HEK293 (cell line): ENCODE measurements around the gene NHLRC1.

Experiments used
- CTCF ChIA-PET: fragments of 350-600 bp; formaldehyde crosslinking; extraction: SDS; loops from one replicate; lab custom pipeline; 2021; ENCODE audit warnings: antibody characterized with exemption; lab: Yijun Ruan, JAX
- POLR2A ChIA-PET: fragments of 300-600 bp; formaldehyde crosslinking; extraction: SDS; loops from one replicate; lab custom pipeline; 2020; ENCODE audit warnings: antibody characterized with exemption, inconsistent platforms; lab: Yijun Ruan, JAX
- H3K27ac ChIP-seq: fragments of 200-500 bp; sonication (Bioruptor generic); 2 replicates; pipeline ENCODE4 v1.5.1; 2014; ENCODE audit warnings: low read depth, low read length, control low read depth, inconsistent platforms; ENCODE audit errors: extremely low read depth
- H3K36me3 ChIP-seq, 2 experiments: fragments of 200-500 bp in 1 of 2; sonication (Bioruptor generic) in 1 of 2; 1 replicate in 1 of 2; 2 replicates in 1 of 2; pipeline ENCODE4 v1.5.1; 2014 to 2017; ENCODE audit warnings: inconsistent platforms in 2 of 2, low read length in 2 of 2; ENCODE audit not compliant: control insufficient read depth in 2 of 2, insufficient read depth in 1 of 2
- H3K4me1 ChIP-seq: fragments of 200-500 bp; sonication (Bioruptor generic); 2 replicates; pipeline ENCODE4 v1.5.1; 2014; ENCODE audit warnings: mild to moderate bottlenecking, low read length, inconsistent platforms; ENCODE audit not compliant: control insufficient read depth, insufficient read depth
- H3K4me3 ChIP-seq: 2 replicates; pipeline ENCODE4 v1.5.1; 2011; ENCODE audit warnings: low read depth, mild to moderate bottlenecking, control low read depth, low read length, moderate library complexity
- H3K9me3 ChIP-seq: fragments of 200-500 bp; sonication (Bioruptor generic); 2 replicates; pipeline ENCODE4 v1.5.1; 2014; ENCODE audit warnings: low read depth, low read length, inconsistent platforms; ENCODE audit not compliant: control insufficient read depth, insufficient read depth
- AEBP2 ChIP-seq: fragments of 450-650 bp; formaldehyde crosslinking; IDR thresholded peaks from 2 replicates; pipeline ENCODE4 v1.5.1; 2016; ENCODE audit warnings: missing biosample characterization, missing genetic modification characterization, borderline replicate concordance
- ATF2 ChIP-seq: fragments of 450-650 bp; formaldehyde crosslinking; IDR thresholded peaks from 2 replicates; pipeline ENCODE4 v1.5.1; 2016; ENCODE audit warnings: missing biosample characterization, missing genetic modification characterization, low read depth
- GFI1B ChIP-seq: fragments of 450-650 bp; formaldehyde crosslinking; IDR thresholded peaks from 2 replicates; pipeline ENCODE4 v1.5.1; 2016; ENCODE audit warnings: missing biosample characterization, missing genetic modification characterization
- KLF10 ChIP-seq: fragments of 450-650 bp; IDR thresholded peaks from 2 replicates; pipeline ENCODE4 v1.5.1; 2018; ENCODE audit warnings: missing biosample characterization, mild to moderate bottlenecking, missing genetic modification characterization
- KLF9 ChIP-seq: fragments of 450-650 bp; formaldehyde crosslinking; IDR thresholded peaks from 2 replicates; pipeline ENCODE4 v1.5.1; 2016; ENCODE audit warnings: missing biosample characterization, missing genetic modification characterization, low read depth
- REST ChIP-seq: fragments of 450-650 bp; formaldehyde crosslinking; IDR thresholded peaks from 2 replicates; pipeline ENCODE4 v1.5.1; 2016; ENCODE audit warnings: missing biosample characterization, missing genetic modification characterization
- TCF7L2 ChIP-seq: IDR thresholded peaks from 2 replicates; pipeline ENCODE4 v1.6.1; 2011; ENCODE audit warnings: low read depth, mild to moderate bottlenecking, inconsistent platforms, low read length, moderate library complexity, borderline replicate concordance
- ZBTB11 ChIP-seq: fragments of 450-650 bp; formaldehyde crosslinking; conservative IDR thresholded peaks from 2 replicates; pipeline ENCODE4 v1.5.1; 2016; ENCODE audit warnings: low read depth, missing biosample characterization, missing genetic modification characterization
- ZEB2 ChIP-seq: fragments of 450-650 bp; formaldehyde crosslinking; IDR thresholded peaks from 2 replicates; pipeline ENCODE4 v1.5.1; 2016; ENCODE audit warnings: missing biosample characterization, missing genetic modification characterization
- ZFP37 ChIP-seq: fragments of 450-650 bp; formaldehyde crosslinking; IDR thresholded peaks from 2 replicates; pipeline ENCODE4 v1.5.1; 2016; ENCODE audit warnings: missing biosample characterization, missing genetic modification characterization
- ZNF202 ChIP-seq: fragments of 450-650 bp; formaldehyde crosslinking; IDR thresholded peaks from 2 replicates; pipeline ENCODE4 v1.5.1; 2016; ENCODE audit warnings: missing biosample characterization, missing genetic modification characterization, borderline replicate concordance
- ZNF223 ChIP-seq: fragments of 450-650 bp; formaldehyde crosslinking; IDR thresholded peaks from 2 replicates; pipeline ENCODE4 v1.5.1; 2016; ENCODE audit warnings: missing biosample characterization, missing genetic modification characterization
- ZNF266 ChIP-seq: fragments of 450-650 bp; formaldehyde crosslinking; IDR thresholded peaks from 2 replicates; pipeline ENCODE4 v1.5.1; 2016; ENCODE audit warnings: missing biosample characterization, missing genetic modification characterization, low read depth
- ZNF324 ChIP-seq: fragments of 450-650 bp; formaldehyde crosslinking; IDR thresholded peaks from 2 replicates; pipeline ENCODE4 v1.5.1; 2016; ENCODE audit warnings: missing biosample characterization, missing genetic modification characterization
- ZNF354C ChIP-seq: fragments of 450-650 bp; formaldehyde crosslinking; IDR thresholded peaks from 2 replicates; pipeline ENCODE4 v1.5.1; 2016; ENCODE audit warnings: missing biosample characterization, missing genetic modification characterization, low read depth, borderline replicate concordance
- ZNF404 ChIP-seq: fragments of 450-650 bp; formaldehyde crosslinking; IDR thresholded peaks from 2 replicates; pipeline ENCODE4 v1.5.1; 2017; ENCODE audit warnings: missing biosample characterization, missing genetic modification characterization
- ZNF510 ChIP-seq: fragments of 450-650 bp; formaldehyde crosslinking; IDR thresholded peaks from 2 replicates; pipeline ENCODE4 v1.5.1; 2018; ENCODE audit warnings: mild to moderate bottlenecking, missing genetic modification characterization, missing biosample characterization; ENCODE audit not compliant: insufficient replicate concordance
- ZNF514 ChIP-seq: fragments of 450-650 bp; formaldehyde crosslinking; IDR thresholded peaks from 2 replicates; pipeline ENCODE4 v1.5.1; 2016; ENCODE audit warnings: missing biosample characterization, missing genetic modification characterization
- ZNF521 ChIP-seq: fragments of 450-650 bp; formaldehyde crosslinking; IDR thresholded peaks from 2 replicates; pipeline ENCODE4 v1.5.1; 2017; ENCODE audit warnings: missing biosample characterization, mild to moderate bottlenecking, missing genetic modification characterization
- ZNF555 ChIP-seq: fragments of 450-650 bp; formaldehyde crosslinking; conservative IDR thresholded peaks from 2 replicates; pipeline ENCODE4 v1.5.1; 2017; ENCODE audit warnings: missing biosample characterization, mild to moderate bottlenecking, missing genetic modification characterization, inconsistent platforms
- ZNF558 ChIP-seq: fragments of 450-650 bp; formaldehyde crosslinking; IDR thresholded peaks from 2 replicates; pipeline ENCODE4 v1.5.1; 2016; ENCODE audit warnings: missing biosample characterization, missing genetic modification characterization
- ZNF560 ChIP-seq: fragments of 450-650 bp; formaldehyde crosslinking; IDR thresholded peaks from 2 replicates; pipeline ENCODE4 v1.5.1; 2017; ENCODE audit warnings: missing biosample characterization, missing genetic modification characterization, borderline replicate concordance
- ZSCAN4 ChIP-seq: fragments of 450-650 bp; formaldehyde crosslinking; IDR thresholded peaks from 2 replicates; pipeline ENCODE4 v1.5.1; 2017; ENCODE audit warnings: missing biosample characterization, missing genetic modification characterization
- ZXDB ChIP-seq: fragments of 450-650 bp; formaldehyde crosslinking; IDR thresholded peaks from 2 replicates; pipeline ENCODE4 v1.5.1; 2016; ENCODE audit warnings: missing biosample characterization, missing genetic modification characterization

The NHLRC1 gene

GRCh38 chr6:18151391-18151790, 28.9 kb upstream of the NHLRC1 start (continued):
- peak; percentile 78 for TF ChIP-seq ZBTB11 (tag by site-specific recombination)
- peak; percentile 76 for TF ChIP-seq ZNF266 (tag by site-specific recombination)
- 0 out of 2 replicates have a peak, but pooled peaks have one; percentile 67 for TF ChIP-seq ZNF404 (tag by site-specific recombination)
- TF ChIP-seq ZNF510 (tag by site-specific recombination), result peak; percentile 75
- 0 out of 2 replicates have a peak, but pooled peaks have one; percentile 51 for TF ChIP-seq ZNF354C (tag by site-specific recombination)
- 0 out of 2 replicates have a peak, but pooled peaks have one; percentile 14 for TF ChIP-seq GFI1B (tag by site-specific recombination)
- TF ChIP-seq REST, result peak; percentile 67
- peak; percentile 49; the same call in 1 of the 2 replicates for TF ChIP-seq ZNF223 (tag by site-specific recombination)
- TF ChIP-seq ZXDB (tag by site-specific recombination), result peak; percentile 72; the same call in 1 of the 2 replicates
- TF ChIP-seq ZNF555 (tag by site-specific recombination), result peak; percentile 89
- TF ChIP-seq ZNF560 (tag by site-specific recombination), result peak; percentile 76; the same call in 1 of the 2 replicates
- TF ChIP-seq AEBP2 (tag by site-specific recombination), result peak; percentile 86; the same call in 1 of the 2 replicates
- peak; percentile 53; the same call in 1 of the 2 replicates for TF ChIP-seq ZFP37
- 0 out of 2 replicates have a peak, but pooled peaks have one; percentile 57 for TF ChIP-seq ZNF514 (tag by site-specific recombination)

- H3K4me3 ChIP-seq, result no peak overlapping the region
- H3K9me3 ChIP-seq, result no peaks in the 10 kb centered on the region
- H3K36me3 ChIP-seq, result peaks cover 0 to 5% of the 10 kb centered on the region in 2 experiments; a peak in 2 of 3 replicates
- ChIA-PET POLR2A (interaction anchor here (0.7 kb wide), 1 partner anchor 27 kb away, joined by 3 read pairs; no protein-coding TSS in a partner anchor), CTCF (interaction anchor here (0.7 kb wide), 1 partner anchor 247 kb away, joined by 4 read pairs; no protein-coding TSS in a partner anchor)
- H3K27ac ChIP-seq, result no peak overlapping the region
- peaks cover 2% of the 10 kb centered on the region; the same call in 1 of the 2 replicates for H3K4me1 ChIP-seq
- TF ChIP-seq ZNF324 (tag by site-specific recombination) (peak; percentile 39; the same call in 1 of the 2 replicates), TCF7L2 (no peak), ZSCAN4 (tag by site-specific recombination) (no peak), KLF9 (peak; percentile 49; the same call in 1 of the 2 replicates), KLF10 (tag by site-specific recombination) (peak; percentile 63), ATF2 (tag by site-specific recombination) (peak; percentile 95), ZEB2 (peak; percentile 45; the same call in 1 of the 2 replicates), ZNF202 (no peak), ZNF521 (no peak), ZNF558 (tag by site-specific recombination) (peak; percentile 42; the same call in 1 of the 2 replicates)
Measured at GRCh38 chr6:18148304-18149025, 26.0 kb upstream of the NHLRC1 start.
